CD14-positive monocyte (primary cell): ENCODE data around the gene CHN1. TPM values are rescaled to one million over a fixed set of nuclear protein-coding genes. Genes with fewer than 3 reads are reported as not detected.

Experiments
- DNase-seq, 3 donors: peaks; one replicate each; pipeline ENCODE4 v3.0.0-alpha.2; 2011 to 2022
- H2AFZ ChIP-seq: 2 replicates; pipeline ENCODE4 v1.6.0; 2012; ENCODE audit warnings: mild to moderate bottlenecking, low read depth, low read length, inconsistent platforms; ENCODE audit not compliant: insufficient read depth, poor library complexity, severe bottlenecking
- H3K27ac ChIP-seq, 2 donors: 1 replicate in 1 of 2; 2 replicates in 1 of 2; pipeline ENCODE4 v1.5.1; 2012 to 2013; ENCODE audit warnings: low read length in 2 of 2, control low read depth in 1 of 2, inconsistent platforms in 1 of 2, low read depth in 1 of 2, mild to moderate bottlenecking in 1 of 2
- H3K27me3 ChIP-seq, 2 donors: one replicate each; pipeline versions ENCODE4 v1.6.0 to v1.6.1; 2011 to 2013; ENCODE audit warnings: low read length in 2 of 2; ENCODE audit not compliant: control insufficient read depth in 2 of 2, insufficient read depth in 2 of 2
- H3K36me3 ChIP-seq, 2 donors: replicated peaks in 1 of 2; 1 replicate in 1 of 2; 2 replicates in 1 of 2; pipeline versions ENCODE4 v1.5.1 to v1.6.1; 2012 to 2013; ENCODE audit warnings: low read length in 2 of 2, control low read depth in 1 of 2, inconsistent platforms in 1 of 2, mild to moderate bottlenecking in 1 of 2; ENCODE audit not compliant: insufficient read depth in 2 of 2, control insufficient read depth in 1 of 2
- H3K4me1 ChIP-seq, 2 donors: 1 replicate in 1 of 2; 2 replicates in 1 of 2; pipeline versions ENCODE4 v1.5.1 to v1.6.1; 2012 to 2013; ENCODE audit warnings: low read length in 2 of 2, control low read depth in 1 of 2, inconsistent platforms in 1 of 2, mild to moderate bottlenecking in 1 of 2, moderate library complexity in 1 of 2; ENCODE audit not compliant: insufficient read depth in 2 of 2, control insufficient read depth in 1 of 2
- H3K4me2 ChIP-seq: replicated peaks from 2 replicates; pipeline ENCODE3; 2012; ENCODE audit warnings: low read length, moderate library complexity, mild to moderate bottlenecking; ENCODE audit not compliant: poor library complexity, severe bottlenecking; ENCODE audit errors: extremely low read depth
- H3K4me3 ChIP-seq, 3 experiments: fragments of 200-600 bp in 1 of 3; sonication (generic) in 1 of 3; replicated peaks in 1 of 3; 1 replicate in 2 of 3; 2 replicates in 1 of 3; pipeline ENCODE4 v1.5.1; 2011 to 2013; ENCODE audit warnings: low read length in 3 of 3, mild to moderate bottlenecking in 3 of 3, control low read depth in 2 of 3, low read depth in 2 of 3, inconsistent platforms in 1 of 3, moderate library complexity in 1 of 3
- H3K79me2 ChIP-seq: 2 replicates; pipeline ENCODE4 v1.6.0; 2012; ENCODE audit warnings: mild to moderate bottlenecking, control low read depth, inconsistent platforms, low read length, moderate library complexity; ENCODE audit not compliant: insufficient read depth
- H3K9ac ChIP-seq: 2 replicates; pipeline ENCODE4 v1.6.0; 2017; ENCODE audit warnings: low read length, mild to moderate bottlenecking; ENCODE audit not compliant: insufficient read depth, poor library complexity, severe bottlenecking
- H3K9me3 ChIP-seq, 2 donors: replicated peaks in 1 of 2; 1 replicate in 1 of 2; 2 replicates in 1 of 2; pipeline versions ENCODE4 v1.5.1 to v1.6.1; 2012 to 2013; ENCODE audit warnings: low read length in 2 of 2, control low read depth in 1 of 2; ENCODE audit not compliant: control insufficient read depth in 1 of 2, insufficient read depth in 1 of 2
- H4K20me1 ChIP-seq: 2 replicates; pipeline ENCODE4 v1.6.0; 2012; ENCODE audit warnings: mild to moderate bottlenecking, low read length, control low read depth, moderate library complexity; ENCODE audit not compliant: insufficient read depth
- H3K27ac Mint-ChIP-seq, 7 donors: one replicate each; pipeline ENCODE4 v1.8.0; 2020; ENCODE audit warnings: mild to moderate bottlenecking in 7 of 7, mixed read lengths in 7 of 7, moderate library complexity in 6 of 7, inconsistent platforms in 2 of 7
- H3K27me3 Mint-ChIP-seq, 3 donors: one replicate each; pipeline ENCODE4 v1.8.0; 2021 to 2022; ENCODE audit warnings: low read depth in 3 of 3, mild to moderate bottlenecking in 3 of 3, mixed read lengths in 3 of 3, moderate library complexity in 3 of 3, inconsistent platforms in 1 of 3
- H3K36me3 Mint-ChIP-seq, 2 donors: one replicate each; pipeline ENCODE4 v1.8.0; 2020; ENCODE audit warnings: mixed read lengths in 2 of 2, inconsistent platforms in 1 of 2, mild to moderate bottlenecking in 1 of 2
- H3K4me1 Mint-ChIP-seq: one replicate; pipeline ENCODE4 v1.8.0; 2020; ENCODE audit warnings: mild to moderate bottlenecking, mixed read lengths
- H3K4me3 Mint-ChIP-seq, 2 donors: one replicate each; pipeline ENCODE4 v1.8.0; 2020; ENCODE audit warnings: mild to moderate bottlenecking in 2 of 2, mixed read lengths in 2 of 2, moderate library complexity in 1 of 2
- H3K9me3 Mint-ChIP-seq, 7 donors: one replicate each; pipeline ENCODE4 v1.8.0; 2020 to 2022; ENCODE audit warnings: mixed read lengths in 7 of 7, mild to moderate bottlenecking in 6 of 7, moderate library complexity in 6 of 7, inconsistent platforms in 2 of 7
- CTCF ChIP-seq: fragments of 200-600 bp; IDR thresholded peaks from one replicate; pipeline ENCODE4 v1.8.0; 2022; ENCODE audit warnings: antibody characterized with exemption, mild to moderate bottlenecking
- WGBS: methylation state at CpG from one replicate; pipeline ENCODE4 v1.1.5; 2013; ENCODE audit warnings: missing lambda C conversion rate; ENCODE audit not compliant: insufficient coverage; 5-methylcytosine and 5-hydroxymethylcytosine counted together
- intact Hi-C, 2 donors: fragments of 100-400 bp; cut with micrococcal nuclease; formaldehyde crosslinking; loops; one replicate each; pipeline versions ENCODE4 v1.15.0 to v1.15.1; 2023
- polyA plus RNA-seq, 3 donors: library from polyadenylated mRNA; depleted of rRNA in 1 of 3; unstranded in 2 of 3; stranded (reverse) in 1 of 3; fragments of 300-500 nt in 2 of 3; fragments of >200 nt in 1 of 3; fragmentation: Illumina TruSeq in 2 of 3; gene quantifications; 1 replicate in 2 of 3; 2 replicates in 1 of 3; pipeline ENCODE4 v1.2.3, GENCODE V29; 2012 to 2021

The CHN1 gene
- polyA plus RNA-seq, 3 donors = 0.36 TPM; not detected in 2

GRCh38 chr2:174919947-174920595 lies 85.1 kb downstream of the CHN1 start:
- H3K4me1 ChIP-seq = no peaks in the 10 kb centered on the region
- no peak overlapping the region for H3K9ac ChIP-seq
- H3K27me3 ChIP-seq = no peaks in the 10 kb centered on the region
- H4K20me1 ChIP-seq = no peaks in the 10 kb centered on the region
- H3K4me3 ChIP-seq = no peak overlapping the region
- TF ChIP-seq CTCF = no peak
- Mint-ChIP-seq H3K9me3 (peaks cover 0 to 14% (median 4%) of the 10 kb centered on the region in 7 donors), H3K36me3 (no peaks in the 10 kb centered on the region), H3K4me1 (peaks cover 5% of the 10 kb centered on the region), H3K4me3 (no peak overlapping the region), H3K27me3 (peaks cover 1 to 4% (median 2%) of the 10 kb centered on the region in 3 donors), H3K27ac (no peak overlapping the region)
- 50% methylated on average over 2 of the region's 6 CpGs for WGBS
- H3K27ac ChIP-seq = no peak overlapping the region
- H2AFZ ChIP-seq = no peak overlapping the region
- intact Hi-C loops = no loop called here
- no peak for DNase-seq
- H3K9me3 ChIP-seq = peaks cover 4 to 7% of the 10 kb centered on the region in 2 donors
- H3K4me2 ChIP-seq = no peak overlapping the region
- no peaks in the 10 kb centered on the region for H3K36me3 ChIP-seq
- H3K79me2 ChIP-seq = no peaks in the 10 kb centered on the region

GRCh38 chr2:174918886-174919526 lies 86.2 kb downstream of the CHN1 start:
- DNase-seq = no peak
- Mint-ChIP-seq H3K4me3 (no peak overlapping the region), H3K9me3 (peaks cover 0 to 14% (median 5%) of the 10 kb centered on the region in 7 donors), H3K36me3 (no peaks in the 10 kb centered on the region), H3K27ac (no peak overlapping the region), H3K4me1 (peaks cover 5% of the 10 kb centered on the region), H3K27me3 (peaks cover 1 to 4% (median 2%) of the 10 kb centered on the region in 3 donors)
- WGBS = no CpG with 5 or more reads among the region's 1 CpG
- Histone ChIP-seq H3K4me1 (no peaks in the 10 kb centered on the region), H3K4me2 (no peak overlapping the region), H2AFZ (no peak overlapping the region), H3K27me3 (no peaks in the 10 kb centered on the region), H3K9ac (no peak overlapping the region), H3K4me3 (no peak overlapping the region), H3K79me2 (no peaks in the 10 kb centered on the region), H3K27ac (no peak overlapping the region), H3K36me3 (no peaks in the 10 kb centered on the region), H3K9me3 (peaks cover 4 to 7% of the 10 kb centered on the region in 2 donors), H4K20me1 (no peaks in the 10 kb centered on the region)
- TF ChIP-seq CTCF = no peak
- intact Hi-C loops = no loop called here
